Endothelial cell of umbilical vein (primary cell): Measurements from ENCODE around the gene STYK1. TPM values are rescaled to one million over a fixed set of nuclear protein-coding genes. Genes with fewer than 3 reads are reported as not detected.
A peak's percentile ranks its signal among the peaks of the same experiment; 100 is the strongest.

Source experiments
- BruUV-seq: library from RNA; stranded (reverse); fragments of 400-500 nt; replicated peaks from 2 replicates; lab custom pipeline; 2021; lab: Mats Ljungman, UMichigan
- CTCF ChIA-PET: fragments of 300-600, 350-600 bp; sonication (Branson Sonifier 250); formaldehyde crosslinking; loops from one replicate; lab custom pipeline; 2021; ENCODE audit warnings: antibody characterized with exemption, inconsistent platforms; lab: Charles Lee
- POLR2A ChIA-PET: fragments of 300-600, 350-600 bp; sonication (Branson Sonifier 250); formaldehyde crosslinking; loops from one replicate; lab custom pipeline; 2021; ENCODE audit warnings: antibody characterized with exemption, inconsistent platforms; lab: Charles Lee
- DNase-seq: peaks from one replicate; pipeline ENCODE4 v3.0.0-alpha.2; 2011; ENCODE audit warnings: low read depth, low spot score
- FAIRE-seq: peaks from 2 replicates; lab custom pipeline; 2011; peaks lifted over from hg19 to GRCh38; lab: Jason Lieb, UNC
- H2AFZ ChIP-seq: 2 replicates; pipeline ENCODE4 v1.6.0; 2012; ENCODE audit warnings: low read depth, low read length, control low read depth, inconsistent platforms
- H3K27ac ChIP-seq: 2 replicates; pipeline ENCODE4 v1.5.1; 2011; ENCODE audit warnings: low read depth, mild to moderate bottlenecking, control low read depth, low read length, moderate library complexity; ENCODE audit not compliant: insufficient read depth
- H3K27me3 ChIP-seq, 2 experiments: 2 replicates each; pipeline versions ENCODE4 v1.6.0 to v1.6.1; 2011; ENCODE audit warnings: low read length in 2 of 2, mixed read lengths in 1 of 2; ENCODE audit not compliant: control insufficient read depth in 2 of 2, insufficient read depth in 2 of 2
- H3K36me3 ChIP-seq, 2 experiments: 2 replicates in 1 of 2; 3 replicates in 1 of 2; pipeline ENCODE4 v1.5.1; 2011; ENCODE audit warnings: low read length in 2 of 2, mild to moderate bottlenecking in 1 of 2, moderate library complexity in 1 of 2; ENCODE audit not compliant: control insufficient read depth in 2 of 2, insufficient read depth in 2 of 2; ENCODE audit errors: extremely low read depth in 1 of 2
- H3K4me1 ChIP-seq: 3 replicates; pipeline ENCODE4 v1.5.1; 2011; ENCODE audit warnings: mild to moderate bottlenecking, low read length; ENCODE audit not compliant: control insufficient read depth, insufficient read depth; ENCODE audit errors: extremely low read depth
- H3K4me2 ChIP-seq: 2 replicates; pipeline ENCODE4 v1.6.1; 2011; ENCODE audit warnings: low read length, control low read depth, mixed read lengths; ENCODE audit not compliant: insufficient read depth
- H3K4me3 ChIP-seq, 3 experiments: fragments of 200-600 bp in 1 of 3; sonication (generic), shearing (Covaris generic) in 1 of 3; replicated peaks in 1 of 3; 2 replicates each; pipeline ENCODE4 v1.5.1; 2011 to 2016; ENCODE audit warnings: control low read depth in 3 of 3, low read length in 3 of 3, mild to moderate bottlenecking in 2 of 3, inconsistent platforms in 1 of 3, low read depth in 1 of 3, moderate library complexity in 1 of 3; ENCODE audit not compliant: insufficient read depth in 1 of 3
- H3K79me2 ChIP-seq: 2 replicates; pipeline ENCODE4 v1.6.0; 2012; ENCODE audit warnings: low read length, inconsistent platforms; ENCODE audit not compliant: control insufficient read depth, insufficient read depth
- H3K9ac ChIP-seq: replicated peaks from 2 replicates; pipeline ENCODE3; 2011; ENCODE audit warnings: low read length, control low read depth; ENCODE audit not compliant: insufficient read depth; ENCODE audit errors: extremely low read depth
- H3K9me1 ChIP-seq: replicated peaks from 3 replicates; pipeline ENCODE4 v1.6.0; 2011; ENCODE audit warnings: mild to moderate bottlenecking, low read length; ENCODE audit not compliant: control insufficient read depth, insufficient read depth; ENCODE audit errors: extremely low read depth
- H3K9me3 ChIP-seq: replicated peaks from 2 replicates; pipeline ENCODE4 v1.5.1; 2012; ENCODE audit warnings: low read length, inconsistent platforms; ENCODE audit not compliant: control insufficient read depth, insufficient read depth
- H4K20me1 ChIP-seq: replicated peaks from 2 replicates; pipeline ENCODE3; 2011; ENCODE audit warnings: mild to moderate bottlenecking, low read length; ENCODE audit not compliant: control insufficient read depth, insufficient read depth; ENCODE audit errors: extremely low read depth
- EZH2 ChIP-seq: IDR thresholded peaks from 2 replicates; pipeline ENCODE4 v1.6.1; 2012; ENCODE audit warnings: borderline replicate concordance, low read depth, mild to moderate bottlenecking, moderate library complexity, low read length, inconsistent platforms; ENCODE audit not compliant: severe bottlenecking
- FOS ChIP-seq: IDR thresholded peaks from 2 replicates; pipeline ENCODE4 v1.6.1; 2011; ENCODE audit warnings: mild to moderate bottlenecking, low read length, moderate library complexity, borderline replicate concordance; ENCODE audit not compliant: insufficient read depth
- GATA2 ChIP-seq: IDR thresholded peaks from 2 replicates; pipeline ENCODE4 v1.7.0; 2011; ENCODE audit warnings: low read depth, mild to moderate bottlenecking, moderate library complexity, mixed read lengths, low read length; ENCODE audit not compliant: insufficient read length, insufficient read depth
- JUN ChIP-seq: IDR thresholded peaks from 2 replicates; pipeline ENCODE4 v1.6.1; 2011; ENCODE audit warnings: borderline replicate concordance, low read depth; ENCODE audit not compliant: insufficient read length, insufficient read depth
- MAX ChIP-seq: IDR thresholded peaks from 2 replicates; pipeline ENCODE4 v1.6.1; 2011; ENCODE audit not compliant: insufficient read depth, insufficient read length
- MYC ChIP-seq: IDR thresholded peaks from one replicate; pipeline ENCODE4 v1.6.1; 2011; ENCODE audit warnings: mild to moderate bottlenecking, low read depth, low read length
- POLR2A ChIP-seq: IDR thresholded peaks from 2 replicates; pipeline ENCODE4 v1.6.1; 2012; ENCODE audit warnings: low read depth, mild to moderate bottlenecking, control low read depth, low read length
- dilution Hi-C: fragments of 300-500 bp; cut with MboI; formaldehyde crosslinking; loops from one replicate; pipeline ENCODE4 v1.15.0; 2019; ENCODE audit warnings: low sequenced_read_pairs; ENCODE audit not compliant: extremely low pct_ligation_motif_present
- intact Hi-C: fragments of 100-400 bp; cut with micrococcal nuclease; formaldehyde crosslinking; loops from one replicate; pipeline ENCODE4 v1.10.0; 2022
- polyA plus RNA-seq, 4 experiments: library from polyadenylated mRNA; depleted of rRNA in 3 of 4; stranded (reverse) in 3 of 4; unstranded in 1 of 4; fragments of >200 nt; gene quantifications; 2 replicates each; pipeline versions ENCODE4 v1.2.1 to v1.2.3, GENCODE V29; 2011 to 2012; ENCODE audit warnings: missing spikeins in 1 of 4
- total RNA-seq: library from RNA; stranded (reverse); gene quantifications from 2 replicates; pipeline ENCODE4 v1.2.3, GENCODE V29; 2021

The STYK1 gene
- total and polyA plus RNA-seq, 2 donors (not counting 3 experiments of a cell fraction or from before 2014, with no cell fraction given) = 7.7 to 15.2 TPM

GRCh38 chr12:10718279-10718821 is 44.5 kb upstream of the STYK1 start:
- H2AFZ ChIP-seq = no peak overlapping the region
- H3K4me2 ChIP-seq = peak overlapping the region; percentile 90
- ChIA-PET CTCF (interaction anchor here (0.9 to 4.3 kb wide), 4 partner anchors 13 to 77 kb away, joined by 3 to 49 read pairs (median 5); no protein-coding TSS in a partner anchor), POLR2A (no interaction called here)
- peak overlapping the region in 2 of 3 experiments; percentile 8 to 88 for H3K4me3 ChIP-seq
- no TSS peak for BruUV-seq
- no peaks in the 10 kb centered on the region for H3K27me3 ChIP-seq
- H3K9me3 ChIP-seq = no peaks in the 10 kb centered on the region
- H3K79me2 ChIP-seq = peaks cover 91% of the 10 kb centered on the region
- peaks cover 4% of the 10 kb centered on the region for H4K20me1 ChIP-seq
- DNase-seq = peak; percentile 69
- peak overlapping the region; percentile 99 for H3K9ac ChIP-seq
- dilution Hi-C loops = no loop called here
- H3K27ac ChIP-seq = peak overlapping the region; percentile 82
- peaks cover 3 to 12% of the 10 kb centered on the region in 2 experiments for H3K36me3 ChIP-seq
- TF ChIP-seq MAX = no peak
- TF ChIP-seq POLR2A = no peak
- no peak for TF ChIP-seq MYC
- no peak for TF ChIP-seq JUN
- peak; percentile 55 for TF ChIP-seq FOS
- TF ChIP-seq GATA2 = peak; percentile 27
- no peak for TF ChIP-seq EZH2
- FAIRE-seq = peak; percentile 24
- no peaks in the 10 kb centered on the region for H3K9me1 ChIP-seq
- intact Hi-C loops = no loop called here
- peaks cover 63% of the 10 kb centered on the region for H3K4me1 ChIP-seq
